Measurements from ENCODE around the gene CHURC1. TPM values are rescaled to one million over a fixed set of nuclear protein-coding genes. Genes with fewer than 3 reads are reported as not detected.
"Not testable (repeated sequence)": the region's sequence is repeated elsewhere in the genome, so short reads cannot be mapped to it uniquely, and the experiment has no call there.

Gene CHURC1
- total RNA-seq, 1 experiment from 2014 or later, result 15.7 TPM

- Histone ChIP-seq H3K27me3 (peaks cover 5% of the 10 kb centered on the region), H3K36me3 (no peaks in the 10 kb centered on the region), H3K4me3 (no peak overlapping the region), H3K9me3 (no peaks in the 10 kb centered on the region)
- DNase-seq, result no peak
Observed at GRCh38 chr14:64891173-64891838, 22.9 kb upstream of the CHURC1 start.

DNA sequence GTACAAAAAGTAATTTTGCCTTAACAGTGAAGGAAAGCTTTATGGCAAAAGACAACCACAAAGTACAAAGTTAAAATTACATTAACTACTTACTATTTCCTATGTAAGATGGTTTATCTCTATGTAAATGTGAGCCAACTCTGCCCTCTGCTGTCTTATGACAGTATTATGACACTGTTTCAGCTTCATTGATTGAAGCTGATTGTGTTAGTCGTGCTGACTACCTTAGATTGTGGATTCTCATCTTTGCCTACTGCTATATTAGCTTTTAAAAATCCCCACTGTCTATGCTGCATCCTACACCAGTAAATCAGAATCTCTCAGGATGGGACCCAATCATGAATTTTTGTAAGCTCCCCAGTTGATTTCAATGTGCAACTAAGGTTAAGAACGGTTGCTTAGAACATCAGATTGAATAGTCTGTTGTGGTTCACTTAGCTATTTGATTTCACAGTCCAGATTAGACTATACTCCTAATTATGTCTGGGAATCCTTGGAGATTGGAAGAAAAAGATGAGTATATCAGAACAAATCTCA lies 22.3 kb upstream of the CHURC1 start:
- DNase-seq, result no peak
- Histone ChIP-seq H3K27me3 (peaks cover 5% of the 10 kb centered on the region), H3K36me3 (no peaks in the 10 kb centered on the region), H3K4me3 (no peak overlapping the region), H3K9me3 (no peaks in the 10 kb centered on the region)

GRCh38 chr14:64899958-64900357 lies 14.3 kb upstream of the CHURC1 start:
- Histone ChIP-seq H3K27me3 (no peaks in the 10 kb centered on the region; the same call in none of the 2 replicates), H3K9me3 (no peaks in the 10 kb centered on the region)
- DNase-seq, result no peak

GRCh38 chr14:64906022-64906421 lies 8.2 kb upstream of the CHURC1 start:
- no peak for DNase-seq
- Histone ChIP-seq H3K9me3 (no peaks in the 10 kb centered on the region), H3K27me3 (peaks cover 3% of the 10 kb centered on the region; the same call in 1 of the 2 replicates), H3K4me3 (no peak overlapping the region), H3K36me3 (no peaks in the 10 kb centered on the region)

More at GRCh38 chr14:64899958-64900357, 14.3 kb upstream of the CHURC1 start:
- H3K4me3 ChIP-seq, result no peak overlapping the region
- no peaks in the 10 kb centered on the region for H3K36me3 ChIP-seq

GRCh38 chr14:64910847-64911495 lies 3.3 kb upstream of the CHURC1 start:
- H3K36me3 ChIP-seq, result peaks cover 6% of the 10 kb centered on the region
- no peaks in the 10 kb centered on the region for H3K9me3 ChIP-seq
- H3K4me3 ChIP-seq, result no peak overlapping the region
- peaks cover 3% of the 10 kb centered on the region for H3K27me3 ChIP-seq
- no peak for DNase-seq

DNA sequence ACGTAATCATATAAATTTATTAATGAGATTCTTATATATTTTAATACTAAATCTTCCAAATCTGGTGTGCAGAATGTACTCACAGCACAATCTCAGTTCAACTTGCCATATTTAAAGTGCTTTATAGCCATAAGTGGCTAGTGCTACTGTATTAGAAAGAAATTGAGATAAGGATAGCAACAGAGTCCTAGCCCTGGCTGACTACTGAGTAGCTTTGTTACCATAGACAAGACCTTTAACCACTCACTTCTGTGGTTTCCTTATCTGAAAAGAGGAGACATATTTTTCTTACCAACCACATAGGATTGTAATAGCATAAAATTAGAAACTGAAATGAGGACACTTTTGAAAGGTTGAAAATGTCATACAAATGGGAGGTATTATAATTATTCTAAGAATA lies 2.0 kb upstream of the CHURC1 start:
- no peaks in the 10 kb centered on the region for H3K9me3 ChIP-seq
- H3K27me3 ChIP-seq, result peaks cover 3% of the 10 kb centered on the region
- H3K36me3 ChIP-seq, result peaks cover 8% of the 10 kb centered on the region
- no peak for DNase-seq
- no peak overlapping the region for H3K4me3 ChIP-seq

DNA sequence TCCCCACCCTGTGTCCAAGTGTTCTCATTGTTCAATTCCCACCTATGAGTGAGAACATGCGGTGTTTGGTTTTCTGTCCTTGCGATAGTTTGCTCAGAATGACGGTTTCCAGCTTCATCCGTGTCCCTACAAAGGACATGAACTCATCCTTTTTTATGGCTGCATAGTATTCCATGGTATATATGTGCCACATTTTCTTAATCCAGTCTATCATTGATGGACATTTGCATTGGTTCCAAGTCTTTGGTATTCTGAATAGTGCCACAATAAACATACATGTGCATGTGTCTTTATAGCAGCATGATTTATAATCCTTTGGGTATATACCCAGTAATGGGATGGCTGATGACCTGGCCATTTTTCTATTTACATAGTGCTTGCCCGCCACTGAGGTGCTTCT lies 778 bp upstream of the CHURC1 start:
- DNase-seq, H3K27me3 ChIP-seq, H3K4me3 ChIP-seq, H3K9me3 ChIP-seq, H3K36me3 ChIP-seq: not testable (repeated sequence)

- peaks cover 8% of the 10 kb centered on the region for H3K36me3 ChIP-seq
- DNase-seq, result no peak
- H3K4me3 ChIP-seq, result peak overlapping the region; percentile 94
- H3K27me3 ChIP-seq, result no peaks in the 10 kb centered on the region; the same call in none of the 2 replicates
- no peaks in the 10 kb centered on the region for H3K9me3 ChIP-seq
Observed at GRCh38 chr14:64915029-64915424, 772 bp downstream of the CHURC1 start.

GRCh38 chr14:64915797-64916196 lies 1.5 kb downstream of the CHURC1 start:
- DNase-seq, result no peak
- peaks cover 11% of the 10 kb centered on the region for H3K36me3 ChIP-seq
- no peaks in the 10 kb centered on the region; the same call in none of the 2 replicates for H3K27me3 ChIP-seq
- H3K9me3 ChIP-seq, result no peaks in the 10 kb centered on the region
- H3K4me3 ChIP-seq, result no peak overlapping the region; the same call in 1 of the 2 replicates

DNA sequence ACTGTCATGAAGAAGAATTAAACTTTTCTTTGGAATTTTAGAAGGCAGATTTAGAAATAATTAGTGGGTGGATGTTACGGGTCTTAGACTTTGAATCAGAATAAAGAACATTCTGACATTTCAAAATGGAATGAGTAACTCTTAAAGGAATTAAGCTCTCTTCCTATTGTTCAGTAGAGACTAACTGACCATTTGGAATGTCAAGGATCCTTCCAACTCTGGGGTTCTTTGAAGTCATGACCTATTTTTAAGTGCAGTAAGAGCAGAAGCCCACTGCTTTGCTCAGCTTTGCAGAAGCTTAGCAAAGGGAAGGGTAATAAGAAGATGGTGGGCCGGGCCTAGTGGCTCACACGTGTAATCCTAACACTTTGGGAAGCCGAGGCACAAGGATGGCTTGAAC lies 4.0 kb downstream of the CHURC1 start:
- no peak overlapping the region for H3K4me3 ChIP-seq
- no peak for DNase-seq
- no peaks in the 10 kb centered on the region for H3K9me3 ChIP-seq
- H3K27me3 ChIP-seq, result no peaks in the 10 kb centered on the region; the same call in 1 of the 2 replicates
- peaks cover 11% of the 10 kb centered on the region for H3K36me3 ChIP-seq

- Histone ChIP-seq H3K36me3 (peaks cover 13% of the 10 kb centered on the region), H3K9me3 (no peaks in the 10 kb centered on the region), H3K4me3 (no peak overlapping the region), H3K27me3 (no peaks in the 10 kb centered on the region)
- DNase-seq, result no peak
Observed at GRCh38 chr14:64919215-64919614, 5.0 kb downstream of the CHURC1 start.

- Histone ChIP-seq H3K36me3 (peaks cover 17% of the 10 kb centered on the region), H3K4me3 (no peak overlapping the region), H3K9me3 (no peaks in the 10 kb centered on the region), H3K27me3 (no peaks in the 10 kb centered on the region)
- no peak for DNase-seq
Observed at GRCh38 chr14:64919618-64920017, 5.4 kb downstream of the CHURC1 start.

- DNase-seq, result no peak
- peaks cover 18% of the 10 kb centered on the region for H3K36me3 ChIP-seq
- H3K27me3 ChIP-seq, result no peaks in the 10 kb centered on the region
- H3K4me3 ChIP-seq, result no peak overlapping the region
- H3K9me3 ChIP-seq, result no peaks in the 10 kb centered on the region
Observed at GRCh38 chr14:64920465-64920864, 6.2 kb downstream of the CHURC1 start.

DNA sequence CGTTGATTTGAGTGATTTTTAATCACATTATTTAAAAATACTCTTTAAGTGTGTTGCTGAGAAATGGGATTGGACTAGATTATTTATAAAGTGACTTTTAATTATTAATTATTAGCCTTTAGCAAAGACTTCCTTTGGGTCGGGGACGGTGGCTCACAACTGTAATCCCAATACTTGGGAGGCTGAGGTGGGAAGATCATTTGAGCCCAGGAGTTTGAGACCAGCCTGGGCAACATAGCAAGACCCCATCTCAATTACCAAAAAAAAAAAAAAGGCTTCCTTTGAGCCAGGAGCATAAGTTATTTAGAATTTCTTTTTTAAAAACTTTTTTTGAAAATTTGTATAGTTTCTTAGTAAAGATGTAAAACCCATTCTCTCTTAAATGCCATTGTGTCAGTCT lies 8.8 kb downstream of the CHURC1 start:
- DNase-seq, result no peak
- Histone ChIP-seq H3K27me3 (no peaks in the 10 kb centered on the region), H3K36me3 (peaks cover 13% of the 10 kb centered on the region), H3K9me3 (no peaks in the 10 kb centered on the region), H3K4me3 (no peak overlapping the region)

GRCh38 chr14:64926398-64926995 lies 12.2 kb downstream of the CHURC1 start:
- Histone ChIP-seq H3K9me3 (no peaks in the 10 kb centered on the region), H3K27me3 (no peaks in the 10 kb centered on the region), H3K4me3 (no peak overlapping the region), H3K36me3 (peaks cover 14% of the 10 kb centered on the region)
- no peak for DNase-seq

DNA sequence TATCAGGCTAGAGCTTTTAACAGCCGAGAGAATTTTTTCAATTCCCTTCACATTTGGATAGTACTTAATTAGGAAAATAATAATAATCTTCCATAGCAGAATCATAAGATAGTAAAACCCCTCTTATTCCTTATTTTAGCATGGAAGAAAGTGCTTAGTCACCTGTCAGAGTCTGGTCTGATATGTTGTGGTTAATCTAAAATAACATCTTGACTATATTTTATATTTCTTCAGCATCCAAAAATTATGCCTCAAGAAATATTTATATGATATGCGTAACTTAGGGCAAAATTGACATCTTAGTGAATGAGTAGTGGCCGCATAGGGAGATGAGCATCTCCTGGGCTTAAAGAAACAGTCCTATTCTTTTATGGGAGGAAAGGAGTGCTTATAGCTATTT lies 12.8 kb downstream of the CHURC1 start:
- no peak for DNase-seq
- no peaks in the 10 kb centered on the region for H3K9me3 ChIP-seq
- peaks cover 20% of the 10 kb centered on the region for H3K36me3 ChIP-seq
- H3K4me3 ChIP-seq, result no peak overlapping the region
- no peaks in the 10 kb centered on the region for H3K27me3 ChIP-seq

GRCh38 chr14:64928239-64929013 lies 14.2 kb downstream of the CHURC1 start:
- no peak for DNase-seq
- Histone ChIP-seq H3K27me3 (no peaks in the 10 kb centered on the region), H3K9me3 (no peaks in the 10 kb centered on the region), H3K36me3 (peaks cover 28% of the 10 kb centered on the region), H3K4me3 (no peak overlapping the region)

All from MG63 (cell line).